NCI-H69 (cell line): Measurements from ENCODE around the gene UNC5CL.
A peak's percentile ranks its signal among the peaks of the same experiment; 100 is the strongest.

Experiments
- DNase-seq: peaks from one replicate; lab custom pipeline; 2025; lab: John Stamatoyannopoulos, UW

The UNC5CL gene

DNA sequence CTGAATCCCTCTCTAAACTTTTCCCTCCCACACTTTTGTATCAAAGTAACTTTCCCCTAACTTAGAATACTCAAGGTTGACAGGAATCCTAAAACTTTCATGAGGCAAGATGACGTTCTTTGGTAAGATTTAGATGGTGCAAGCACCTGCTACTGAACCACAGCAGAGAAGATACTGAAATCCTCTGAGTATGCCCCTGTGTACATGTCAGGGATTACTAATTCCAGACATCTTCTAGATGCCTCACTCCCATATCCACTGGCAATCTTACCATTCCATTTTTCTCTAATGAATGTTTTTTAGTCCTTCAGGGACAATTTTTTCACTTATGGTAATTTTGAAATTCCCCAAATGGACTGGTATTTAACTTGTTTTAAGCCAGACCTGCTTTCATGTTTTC, 23.0 kb upstream of the UNC5CL start:
- no peak for DNase-seq

DNA sequence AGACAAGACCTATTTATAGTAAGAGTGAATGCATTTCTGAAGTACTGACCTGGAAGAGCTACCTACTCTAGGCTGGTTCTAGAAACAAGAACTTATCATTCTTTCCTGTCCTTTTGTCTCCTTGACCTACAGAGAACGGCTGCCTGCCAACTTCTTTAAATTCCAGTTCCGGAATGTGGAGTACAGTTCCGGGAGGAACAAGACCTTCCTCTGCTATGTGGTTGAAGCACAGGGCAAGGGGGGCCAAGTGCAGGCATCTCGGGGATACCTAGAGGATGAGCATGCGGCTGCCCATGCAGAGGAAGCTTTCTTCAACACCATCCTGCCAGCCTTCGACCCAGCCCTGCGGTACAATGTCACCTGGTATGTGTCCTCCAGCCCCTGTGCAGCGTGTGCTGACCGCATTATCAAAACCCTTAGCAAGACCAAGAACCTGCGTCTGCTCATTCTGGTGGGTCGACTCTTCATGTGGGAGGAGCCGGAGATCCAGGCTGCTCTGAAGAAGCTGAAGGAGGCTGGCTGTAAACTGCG, 22.2 kb upstream of the UNC5CL start:
- no peak for DNase-seq

DNA sequence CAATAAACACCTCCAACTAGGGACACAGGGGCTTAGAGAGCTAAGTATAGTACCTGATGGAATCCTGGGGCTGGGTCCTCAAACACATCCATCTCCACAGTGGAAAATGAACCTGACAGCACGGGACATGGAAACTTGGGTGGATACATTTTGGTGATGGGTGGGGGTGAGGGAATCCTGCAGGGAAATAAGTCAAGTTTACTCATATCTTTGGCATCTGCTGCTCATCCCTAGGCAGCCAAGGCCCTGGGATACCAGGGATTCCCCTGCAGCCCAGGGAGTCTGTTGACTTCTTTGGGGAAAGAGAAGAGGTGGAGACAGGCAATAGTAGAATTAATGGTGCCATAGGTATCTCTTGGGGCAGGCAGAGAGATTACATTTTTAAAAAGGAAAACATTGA, 20.5 kb upstream of the UNC5CL start:
- DNase-seq = no peak

GRCh38 chr6:41058783-41059181, 19.8 kb upstream of the UNC5CL start:
- no peak for DNase-seq

DNA sequence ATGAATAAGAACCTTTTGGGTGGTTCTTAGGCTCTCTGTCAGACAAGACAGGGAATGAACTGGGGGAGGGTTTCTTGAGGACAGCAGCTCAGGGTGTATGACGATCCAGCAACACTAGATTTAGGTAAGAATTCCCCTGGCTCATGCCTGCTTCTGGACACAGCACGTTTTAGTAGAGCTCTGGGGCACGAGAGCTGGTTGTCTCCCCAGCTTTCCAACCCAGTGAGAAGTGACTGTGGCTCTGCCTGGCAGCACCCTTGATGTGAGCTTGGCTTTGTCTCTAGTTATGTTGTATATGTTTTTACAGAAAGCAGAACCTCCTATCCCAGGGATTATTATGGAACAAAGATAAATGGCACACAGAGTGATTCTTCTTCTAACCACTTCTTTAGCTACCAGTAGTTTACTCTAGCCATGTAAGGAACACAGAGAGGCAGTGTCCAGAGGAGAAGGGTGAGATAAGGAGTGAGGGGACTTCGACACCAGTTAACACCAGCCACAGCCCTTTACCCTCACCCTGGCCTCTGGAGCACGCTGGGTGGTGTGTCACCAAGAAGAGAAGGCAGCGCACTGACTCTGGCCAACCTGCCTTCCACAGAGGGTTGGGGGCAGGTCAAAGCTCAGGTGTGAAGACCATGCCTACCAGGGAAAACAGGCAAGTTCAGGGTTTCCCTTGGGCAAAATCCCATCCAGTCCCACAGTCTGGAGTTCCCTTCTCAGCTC, 17.9 kb upstream of the UNC5CL start:
- DNase-seq = no peak

GRCh38 chr6:41055149-41055548, 16.1 kb upstream of the UNC5CL start:
- DNase-seq = peak; percentile 74

DNA sequence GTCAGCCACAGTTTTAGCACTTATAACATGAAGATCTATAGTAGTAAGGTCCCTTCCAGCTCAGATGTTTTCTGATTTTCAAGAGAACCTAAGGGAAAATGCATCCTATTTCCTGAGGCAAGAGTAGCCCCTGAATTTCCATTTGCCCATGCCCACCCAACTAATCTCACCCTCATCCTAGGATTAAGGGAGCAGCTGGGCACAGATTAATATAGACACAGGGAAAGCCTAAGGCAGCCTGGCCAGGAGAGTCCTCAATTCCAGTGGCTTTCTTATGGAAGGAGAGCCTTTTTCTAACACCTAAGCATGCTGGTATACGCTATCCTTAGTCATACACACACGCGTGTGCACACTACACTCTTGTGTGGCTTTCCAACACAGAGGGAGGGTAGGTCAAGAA, 15.5 kb upstream of the UNC5CL start:
- no peak for DNase-seq

DNA sequence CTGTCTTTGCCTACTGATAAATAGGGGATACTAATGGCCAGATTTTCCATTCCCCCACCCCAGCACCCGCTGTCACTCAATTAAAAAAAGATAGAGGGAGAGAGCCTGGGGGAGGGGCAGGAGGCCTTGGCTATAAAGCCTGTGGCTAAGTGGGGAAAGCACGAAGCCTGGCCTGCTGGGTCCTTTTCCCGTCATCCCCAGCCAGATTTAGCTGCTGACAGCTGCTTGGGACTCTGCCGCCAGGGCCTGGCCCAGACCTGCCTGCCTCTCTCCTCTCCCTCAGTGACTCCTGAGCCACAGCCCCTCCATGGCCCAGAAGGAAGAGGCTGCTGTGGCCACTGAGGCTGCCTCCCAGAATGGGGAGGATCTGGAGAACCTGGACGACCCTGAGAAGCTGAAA, 14.0 kb upstream of the UNC5CL start, which contains the start of gene APOBEC2:
TSS of gene APOBEC2 (plus strand) at position 162 of the 400 bp plus-strand sequence. CDS start at position 308, 146 bp downstream.
- DNase-seq = peak; percentile 14

DNA sequence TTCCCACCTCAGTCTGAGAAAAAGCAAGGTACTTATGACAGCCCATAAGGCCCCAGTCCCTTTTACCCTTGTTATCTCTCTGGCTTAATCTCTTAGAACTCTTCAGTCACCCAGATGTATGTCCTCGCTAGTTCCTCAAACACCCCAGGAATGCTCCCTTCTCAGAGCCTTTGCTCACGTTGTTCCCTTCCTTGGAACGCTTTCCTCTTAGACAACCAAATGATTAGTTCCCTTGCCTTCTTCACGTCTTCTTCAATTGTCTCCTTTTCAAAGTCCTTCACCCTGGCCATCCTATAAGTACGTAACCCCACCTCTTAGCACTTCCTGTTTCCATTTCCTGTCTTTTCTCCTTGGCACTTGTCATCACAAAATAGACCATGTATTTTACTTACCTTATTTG, 12.9 kb upstream of the UNC5CL start:
- peak; percentile 66 for DNase-seq

GRCh38 chr6:41050536-41050935, 11.5 kb upstream of the UNC5CL start:
- DNase-seq = no peak

DNA sequence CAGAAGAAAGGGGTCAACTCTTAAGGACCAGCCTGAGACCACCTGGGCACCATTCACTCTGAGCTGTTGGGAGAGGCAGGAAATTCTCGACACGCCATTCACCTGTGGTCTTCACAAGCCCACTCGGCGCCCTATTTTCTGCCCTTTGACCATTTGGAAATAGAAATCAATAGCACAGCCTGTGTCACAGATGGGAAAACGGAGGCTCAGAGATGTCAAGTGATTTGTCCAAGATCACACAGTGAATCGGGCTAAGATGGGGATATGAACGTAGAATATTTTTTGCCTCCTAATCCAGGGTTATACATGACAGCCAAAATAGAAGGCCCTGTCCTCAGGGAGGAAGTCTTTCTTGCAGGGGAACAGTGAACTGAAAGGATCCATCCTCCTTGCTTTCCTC, 10.9 kb upstream of the UNC5CL start:
- no peak for DNase-seq

- no peak for DNase-seq
Measured at GRCh38 chr6:41049521-41049920, 10.5 kb upstream of the UNC5CL start.

DNA sequence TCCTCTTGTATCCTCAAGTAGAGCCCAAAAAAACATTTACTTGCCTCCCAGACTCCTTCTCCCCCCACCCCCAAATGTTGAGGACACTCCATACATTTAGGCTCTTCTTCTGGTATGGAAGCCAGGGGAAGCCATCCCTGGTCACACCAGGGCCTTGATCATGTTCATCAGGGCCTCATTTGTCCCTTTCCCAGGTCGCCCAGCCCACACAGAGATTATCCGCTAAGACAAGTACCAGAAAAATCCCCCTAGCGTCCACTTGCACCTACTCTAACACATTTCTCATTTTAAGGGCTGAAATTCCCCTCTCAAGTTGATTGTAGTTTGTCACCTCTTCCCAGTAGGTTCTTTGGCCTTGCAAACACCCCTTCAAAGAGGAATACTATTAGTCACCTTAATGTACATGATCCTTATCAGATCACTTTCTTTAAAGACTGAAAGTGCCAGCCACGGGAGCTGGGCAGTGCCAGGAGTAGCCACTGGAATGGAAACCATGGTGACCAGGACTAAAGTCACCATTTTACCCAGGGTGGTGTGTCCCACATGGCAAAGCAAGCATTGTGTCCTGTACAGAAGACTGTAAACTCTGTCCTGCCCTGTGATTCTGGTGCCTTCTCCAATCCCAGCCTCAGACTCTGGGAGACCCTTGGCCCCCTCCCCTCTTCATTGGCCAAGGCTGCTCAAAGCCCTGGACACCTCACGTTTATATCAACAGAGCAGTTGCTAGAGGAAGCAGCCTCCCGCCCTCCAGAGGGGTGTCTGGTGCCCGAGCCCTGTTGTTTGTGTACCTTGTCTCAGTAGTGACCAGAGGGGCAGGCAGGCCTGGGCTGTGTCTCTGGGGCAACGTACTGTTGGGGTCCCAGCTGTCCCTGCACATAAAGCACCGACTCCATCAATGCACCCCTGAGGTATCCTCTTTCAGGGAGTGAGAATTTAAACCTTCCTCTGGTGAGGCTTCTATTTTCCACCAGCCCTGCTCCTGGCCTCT, 9.0 kb upstream of the UNC5CL start:
- no peak for DNase-seq

DNA sequence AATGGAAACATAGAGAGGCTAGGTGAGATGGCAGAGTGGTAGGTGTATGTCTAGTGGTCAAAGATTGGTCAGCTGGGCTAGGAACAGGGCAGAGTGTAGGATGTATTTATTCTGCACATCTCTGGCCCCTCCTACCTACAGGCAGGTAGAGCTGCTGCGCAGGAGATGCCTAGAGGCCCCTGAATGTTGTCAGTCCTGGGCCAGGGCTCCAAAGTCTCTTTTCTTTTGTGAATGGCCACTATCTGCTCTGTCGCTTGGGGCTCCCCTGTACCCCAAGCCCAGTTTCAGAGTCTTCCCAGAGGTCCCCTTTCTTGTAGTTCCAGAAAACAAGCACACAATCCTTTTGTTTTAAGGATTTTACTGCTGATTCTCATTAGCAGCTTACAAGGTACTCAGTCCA, 8.3 kb upstream of the UNC5CL start:
- no peak for DNase-seq

GRCh38 chr6:41046084-41046483, 7.1 kb upstream of the UNC5CL start:
- DNase-seq = no peak

- no peak for DNase-seq
Measured at GRCh38 chr6:41045664-41046063, 6.6 kb upstream of the UNC5CL start.

- no peak for DNase-seq
Measured at GRCh38 chr6:41043151-41043550, 4.1 kb upstream of the UNC5CL start.

- DNase-seq = no peak
Measured at GRCh38 chr6:41042226-41043055, 3.4 kb upstream of the UNC5CL start, which contains the start of gene TSPO2. TSPO2 (plus strand) TSS chr6:41042467; CDS start chr6:41042986, 519 bp downstream.

DNA sequence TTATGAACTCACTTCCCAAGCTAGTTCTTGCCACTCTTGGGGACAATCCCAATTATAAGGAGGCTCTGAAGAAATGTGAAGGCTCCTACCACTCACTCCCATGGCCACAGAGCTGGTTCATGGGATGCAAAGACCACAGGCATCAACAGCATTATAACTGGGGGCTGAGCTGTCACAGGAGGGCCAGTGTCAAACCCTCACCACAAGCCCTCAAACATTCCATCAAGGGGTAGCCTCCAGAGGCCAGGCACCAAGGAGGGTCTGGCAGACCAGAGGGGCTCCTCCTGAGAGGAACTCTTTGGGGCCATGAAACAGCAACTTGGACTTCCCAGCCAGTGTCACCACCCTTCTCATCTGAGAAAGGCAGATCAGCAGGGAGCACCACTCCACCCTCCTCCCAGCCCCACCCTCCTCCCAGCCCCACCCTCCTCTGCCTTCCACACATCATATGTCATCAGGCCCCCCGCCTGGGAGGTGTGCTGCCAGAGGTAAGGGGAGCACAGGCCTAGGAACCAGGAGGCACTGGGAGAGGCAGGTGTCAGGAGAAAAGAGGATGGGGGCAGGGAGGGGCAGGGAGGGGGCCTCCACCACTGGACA, 2.0 kb upstream of the UNC5CL start:
- DNase-seq = peak; percentile 36

GRCh38 chr6:41040101-41040939, 1.3 kb upstream of the UNC5CL start:
- peak; percentile 35 for DNase-seq
